ENCODE results near the gene POU2F1. TPM values are rescaled to one million over a fixed set of nuclear protein-coding genes. Genes with fewer than 3 reads are reported as not detected.

Gene POU2F1
- 2.8 to 3.7 TPM (median 3.4 TPM) in 5 replicates for total RNA-seq (2022; extraction: Qiagen RNA extraction)

GRCh38 chr1:167220537-167221125 is at the start of gene POU2F1:
TSS of gene POU2F1 (plus strand) at chr1:167220886. CDS start at chr1:167220898, 12 bp downstream.

Other genes starting within 250 kb of the POU2F1 start
- gene ILDR2, start 245.3 kb upstream of the POU2F1 start, total RNA-seq (2022; extraction: Qiagen RNA extraction) = 0.02 to 0.12 TPM (median 0.05 TPM) in 4 of 5 replicates, not detected in the other
- gene MAEL, start 231.6 kb upstream of the POU2F1 start, total RNA-seq (2022; extraction: Qiagen RNA extraction) = not detected in 5 replicates
- gene GPA33, start 130.5 kb upstream of the POU2F1 start, total RNA-seq (2022; extraction: Qiagen RNA extraction) = not detected in 5 replicates
- not detected in 5 replicates for gene STYXL2, start 126.8 kb upstream of the POU2F1 start, total RNA-seq (2022; extraction: Qiagen RNA extraction)

Data from A549 treated with CORT108297 at 1 μM for 4 hours (cell line).